HEK293T (cell line): Measurements from ENCODE around the gene ARHGEF16.

Experiments used
- ARNT ChIP-seq: fragments of 450-650 bp; IDR thresholded peaks from 2 replicates; pipeline ENCODE4 v1.6.1; 2017; ENCODE audit warnings: mild to moderate bottlenecking
- ELF4 ChIP-seq: fragments of 450-650 bp; IDR thresholded peaks from 2 replicates; pipeline ENCODE4 v1.6.1; 2017; ENCODE audit warnings: antibody characterized with exemption
- FOXA1 ChIP-seq: fragments of 450-650 bp; IDR thresholded peaks from 2 replicates; pipeline ENCODE4 v1.6.1; 2016; ENCODE audit warnings: mild to moderate bottlenecking
- FOXK2 ChIP-seq: fragments of 450-650 bp; IDR thresholded peaks from 2 replicates; pipeline ENCODE4 v1.6.1; 2016; ENCODE audit warnings: mild to moderate bottlenecking
- FOXM1 ChIP-seq: fragments of 450-650 bp; IDR thresholded peaks from 2 replicates; pipeline ENCODE4 v1.6.1; 2017; ENCODE audit warnings: mild to moderate bottlenecking, borderline replicate concordance
- LEF1 ChIP-seq: fragments of 450-650 bp; IDR thresholded peaks from 2 replicates; pipeline ENCODE4 v1.6.1; 2017; ENCODE audit warnings: mild to moderate bottlenecking, borderline replicate concordance
- NFRKB ChIP-seq: fragments of 450-650 bp; IDR thresholded peaks from 2 replicates; pipeline ENCODE4 v1.6.1; 2016; ENCODE audit warnings: mild to moderate bottlenecking, moderate library complexity
- PKNOX1 ChIP-seq: fragments of 450-650 bp; IDR thresholded peaks from 2 replicates; pipeline ENCODE4 v1.6.1; 2016
- SP1 ChIP-seq: fragments of 450-650 bp; IDR thresholded peaks from 2 replicates; pipeline ENCODE4 v1.6.1; 2017
- TARDBP ChIP-seq: fragments of 450-650 bp; IDR thresholded peaks from 2 replicates; pipeline ENCODE4 v1.6.1; 2016

GRCh38 chr1:3481836-3482375 lies 27.4 kb downstream of the ARHGEF16 start:
- TF ChIP-seq LEF1 (no peak), FOXM1 (no peak), ARNT (no peak), ELF4 (no peak), NFRKB (no peak), FOXA1 (no peak), PKNOX1 (no peak), SP1 (no peak), TARDBP (no peak), FOXK2 (no peak)
